ENCODE results near the gene KCNQ1. TPM values are rescaled to one million over a fixed set of nuclear protein-coding genes. Genes with fewer than 3 reads are reported as not detected.

The KCNQ1 gene
- total and polyA plus RNA-seq, 9 of the 15 experiments (the other 6 are each of a cell fraction or from before 2014, with no cell fraction given) = 0.44 TPM; not detected in 8

- in situ Hi-C loops (cut with MboI) (no loop called here), intact Hi-C loops (cut with micrococcal nuclease) (loop anchor here (2.0 to 10.0 kb wide), 2 partner anchors 14 to 318 kb away; no protein-coding TSS in a partner anchor)
- H3K79me2 ChIP-seq (ENCODE audit: control insufficient read depth, insufficient read depth, low read length) = no peaks in the 10 kb centered on the region
Measured at GRCh38 chr11:2882396-2883110, 437.7 kb downstream of the KCNQ1 start.

More at GRCh38 chr11:2882396-2883110, 437.7 kb downstream of the KCNQ1 start:
- Histone ChIP-seq H4K20me1 (replicated peaks; ENCODE audit: control insufficient read depth, insufficient read depth, low read length) (no peaks in the 10 kb centered on the region), H2AFZ (ENCODE audit: low read depth, low read length) (no peak overlapping the region), H3K9me1 (ENCODE audit: control insufficient read depth, insufficient read depth, low read length) (no peaks in the 10 kb centered on the region), H3K9ac (ENCODE audit: insufficient read depth in 1 of 2, low read depth in 2 of 2, low read length in 2 of 2) (peak overlapping the region in 1 of 2 experiments; percentile 55; a peak in 2 of 4 replicates), H3K9me3 (replicated peaks; ENCODE audit: control insufficient read depth, insufficient read depth, low read depth, low read length) (peaks cover 6% of the 10 kb centered on the region), H3K4me2 (ENCODE audit: insufficient read depth, low read length) (no peak overlapping the region), H3K27me3 (ENCODE audit: control insufficient read depth in 2 of 2, insufficient read depth in 2 of 2, low read length in 2 of 2) (0 out of 5 replicates have a peak, but pooled peaks cover 0 to 9% of the 10 kb centered on the region in 2 experiments), H3K27ac (ENCODE audit: extremely low read depth, low read depth, low read length) (no peak overlapping the region), H3K4me1 (replicated peaks in 1 of 2; ENCODE audit: control insufficient read depth in 2 of 2, insufficient read depth in 2 of 2, low read length in 2 of 2) (peaks cover 12 to 59% of the 10 kb centered on the region in 2 experiments; a peak in 4 of 5 replicates), H3K4me3 (no peak overlapping the region), H3K36me3 (ENCODE audit: control insufficient read depth, insufficient read depth, low read length) (no peaks in the 10 kb centered on the region)
- ChIA-PET CTCF (ENCODE audit: low intra/inter-chr PET ratio) (no interaction called here), POLR2A (interaction anchor here (1.1 kb wide), 1 partner anchor 349 kb away, joined by 3 read pairs; no protein-coding TSS in a partner anchor)
- ATAC-seq (no peak), FAIRE-seq (no peak), DNase-seq (ENCODE audit: extremely low read depth in 1 of 4, low spot score in 3 of 4) (no peak)
- BruUV-seq (replicated peaks) = no TSS peak
- no peak for TF ChIP-seq FOXA3 (CRISPR knock-in tag; conservative IDR thresholded peaks at IDR 0.05 in 1 of 2, IDR thresholded peaks at IDR 0.05 in 1 of 2)
- TF ChIP-seq AFF4 (CRISPR knock-in tag; IDR thresholded peaks at IDR 0.05) = no peak
- TF ChIP-seq POLR2G (IDR thresholded peaks at IDR 0.05; ENCODE audit: low read depth, low read length) = peak; percentile 19; the same call in 1 of the 2 replicates
- peak; percentile 21; the same call in 1 of the 2 replicates for TF ChIP-seq CBFA2T3 (IDR thresholded peaks at IDR 0.05)
- 0 out of 2 replicates have a peak, but pooled peaks have one; percentile 7 for TF ChIP-seq MAX (CRISPR knock-in tag; IDR thresholded peaks at IDR 0.05)
- TF ChIP-seq TFE3 (CRISPR knock-in tag; IDR thresholded peaks at IDR 0.05) = no peak
- 40% methylated on average over 11 of the region's 11 CpGs for WGBS (ENCODE audit: insufficient coverage, low coverage, missing lambda C conversion rate)
